IMR-90 (cell line): ENCODE data around the gene STARD3.

Experiments
- CTCF ChIP-seq: conservative IDR thresholded peaks from 2 replicates; pipeline ENCODE4 v1.5.1; 2012; ENCODE audit warnings: mild to moderate bottlenecking, low read depth, low read length, improper control_type of control experiment
- POLR2A ChIP-seq: IDR thresholded peaks from 2 replicates; pipeline ENCODE4 v1.6.1; 2012; ENCODE audit warnings: mild to moderate bottlenecking, low read depth, low read length

- TF ChIP-seq CTCF (no peak), POLR2A (no peak)
Measured at GRCh38 chr17:39677072-39677471, 40.1 kb downstream of the STARD3 start.
